ENCODE measurements around the gene DNAJB9.

The DNAJB9 gene

GRCh38 chr7:108604307-108605077 is 34.8 kb downstream of the DNAJB9 start:
- H3K4me3 ChIP-seq (ENCODE audit: insufficient read depth, low read length, poor library complexity, severe bottlenecking), result no peak overlapping the region
- H3K79me2 ChIP-seq (ENCODE audit: insufficient read depth, low read length), result no peaks in the 10 kb centered on the region
- no peak for TF ChIP-seq EZH2phosphoT487 (conservative IDR thresholded peaks at IDR 0.05; ENCODE audit: low read length)
- no peak for TF ChIP-seq CTCF (IDR thresholded peaks at IDR 0.05; ENCODE audit: insufficient read depth, low read length, poor library complexity, severe bottlenecking)
- H3K36me3 ChIP-seq (ENCODE audit: low read length), result no peaks in the 10 kb centered on the region
- no peak overlapping the region for H3K9ac ChIP-seq (ENCODE audit: low read length)
- H3K27ac ChIP-seq (ENCODE audit: low read depth, low read length), result no peak overlapping the region
- H2AFZ ChIP-seq (ENCODE audit: low read depth, low read length, severe bottlenecking), result no peak overlapping the region
- no peaks in the 10 kb centered on the region for H3K9me2 ChIP-seq (replicated peaks; ENCODE audit: insufficient read depth, low read length)
- no peaks in the 10 kb centered on the region for H3K9me3 ChIP-seq (ENCODE audit: insufficient read depth, low read length)
- no peaks in the 10 kb centered on the region for H4K20me1 ChIP-seq (ENCODE audit: low read depth, low read length)
- no peaks in the 10 kb centered on the region for H3K27me3 ChIP-seq (ENCODE audit: low read length)
- H3F3A ChIP-seq (ENCODE audit: insufficient read depth), result no peaks in the 10 kb centered on the region
- H3K4me2 ChIP-seq (ENCODE audit: low read depth, low read length, poor library complexity, severe bottlenecking), result no peak overlapping the region

- Histone ChIP-seq H3K27me3 (ENCODE audit: low read length) (no peaks in the 10 kb centered on the region), H3K79me2 (ENCODE audit: insufficient read depth, low read length) (no peaks in the 10 kb centered on the region), H3K9me3 (ENCODE audit: insufficient read depth, low read length) (no peaks in the 10 kb centered on the region), H3K9me2 (replicated peaks; ENCODE audit: insufficient read depth, low read length) (no peaks in the 10 kb centered on the region), H4K20me1 (ENCODE audit: low read depth, low read length) (no peaks in the 10 kb centered on the region), H3K27ac (ENCODE audit: low read depth, low read length) (no peak overlapping the region), H3F3A (ENCODE audit: insufficient read depth) (no peaks in the 10 kb centered on the region), H3K9ac (ENCODE audit: low read length) (no peak overlapping the region), H3K4me2 (ENCODE audit: low read depth, low read length, poor library complexity, severe bottlenecking) (no peak overlapping the region), H2AFZ (ENCODE audit: low read depth, low read length, severe bottlenecking) (no peak overlapping the region), H3K4me3 (ENCODE audit: insufficient read depth, low read length, poor library complexity, severe bottlenecking) (no peak overlapping the region), H3K36me3 (ENCODE audit: low read length) (no peaks in the 10 kb centered on the region)
- TF ChIP-seq CTCF (IDR thresholded peaks at IDR 0.05; ENCODE audit: insufficient read depth, low read length, poor library complexity, severe bottlenecking) (no peak), EZH2phosphoT487 (conservative IDR thresholded peaks at IDR 0.05; ENCODE audit: low read length) (no peak)
Observed at GRCh38 chr7:108605559-108606201, 36.0 kb downstream of the DNAJB9 start.

GRCh38 chr7:108609643-108610042 is 40.0 kb downstream of the DNAJB9 start:
- Histone ChIP-seq H2AFZ (ENCODE audit: low read depth, low read length, severe bottlenecking) (no peak overlapping the region), H3K27me3 (ENCODE audit: low read length) (no peaks in the 10 kb centered on the region), H3F3A (ENCODE audit: insufficient read depth) (no peaks in the 10 kb centered on the region), H3K9me3 (ENCODE audit: insufficient read depth, low read length) (no peaks in the 10 kb centered on the region), H3K9me2 (replicated peaks; ENCODE audit: insufficient read depth, low read length) (no peaks in the 10 kb centered on the region), H3K4me2 (ENCODE audit: low read depth, low read length, poor library complexity, severe bottlenecking) (no peak overlapping the region), H3K79me2 (ENCODE audit: insufficient read depth, low read length) (no peaks in the 10 kb centered on the region), H3K36me3 (ENCODE audit: low read length) (no peaks in the 10 kb centered on the region), H4K20me1 (ENCODE audit: low read depth, low read length) (no peaks in the 10 kb centered on the region), H3K27ac (ENCODE audit: low read depth, low read length) (no peak overlapping the region), H3K9ac (ENCODE audit: low read length) (no peak overlapping the region), H3K4me3 (ENCODE audit: insufficient read depth, low read length, poor library complexity, severe bottlenecking) (no peak overlapping the region)
- no peak for TF ChIP-seq CTCF (IDR thresholded peaks at IDR 0.05; ENCODE audit: insufficient read depth, low read length, poor library complexity, severe bottlenecking)
- no peak for TF ChIP-seq EZH2phosphoT487 (conservative IDR thresholded peaks at IDR 0.05; ENCODE audit: low read length)

Data from SU-DHL-6 (cell line).